ENCODE data around the gene WDR87. TPM values are rescaled to one million over a fixed set of nuclear protein-coding genes. Genes with fewer than 3 reads are reported as not detected.

Gene WDR87
- total and polyA plus RNA-seq, 9 of the 15 experiments (the other 6 are each of a cell fraction or from before 2014, with no cell fraction given): not detected

GRCh38 chr19:37906869-37907734 lies 708 bp upstream of the WDR87 start, which contains the start of gene SIPA1L3 (continued):
- TF ChIP-seq, protein P1, sequence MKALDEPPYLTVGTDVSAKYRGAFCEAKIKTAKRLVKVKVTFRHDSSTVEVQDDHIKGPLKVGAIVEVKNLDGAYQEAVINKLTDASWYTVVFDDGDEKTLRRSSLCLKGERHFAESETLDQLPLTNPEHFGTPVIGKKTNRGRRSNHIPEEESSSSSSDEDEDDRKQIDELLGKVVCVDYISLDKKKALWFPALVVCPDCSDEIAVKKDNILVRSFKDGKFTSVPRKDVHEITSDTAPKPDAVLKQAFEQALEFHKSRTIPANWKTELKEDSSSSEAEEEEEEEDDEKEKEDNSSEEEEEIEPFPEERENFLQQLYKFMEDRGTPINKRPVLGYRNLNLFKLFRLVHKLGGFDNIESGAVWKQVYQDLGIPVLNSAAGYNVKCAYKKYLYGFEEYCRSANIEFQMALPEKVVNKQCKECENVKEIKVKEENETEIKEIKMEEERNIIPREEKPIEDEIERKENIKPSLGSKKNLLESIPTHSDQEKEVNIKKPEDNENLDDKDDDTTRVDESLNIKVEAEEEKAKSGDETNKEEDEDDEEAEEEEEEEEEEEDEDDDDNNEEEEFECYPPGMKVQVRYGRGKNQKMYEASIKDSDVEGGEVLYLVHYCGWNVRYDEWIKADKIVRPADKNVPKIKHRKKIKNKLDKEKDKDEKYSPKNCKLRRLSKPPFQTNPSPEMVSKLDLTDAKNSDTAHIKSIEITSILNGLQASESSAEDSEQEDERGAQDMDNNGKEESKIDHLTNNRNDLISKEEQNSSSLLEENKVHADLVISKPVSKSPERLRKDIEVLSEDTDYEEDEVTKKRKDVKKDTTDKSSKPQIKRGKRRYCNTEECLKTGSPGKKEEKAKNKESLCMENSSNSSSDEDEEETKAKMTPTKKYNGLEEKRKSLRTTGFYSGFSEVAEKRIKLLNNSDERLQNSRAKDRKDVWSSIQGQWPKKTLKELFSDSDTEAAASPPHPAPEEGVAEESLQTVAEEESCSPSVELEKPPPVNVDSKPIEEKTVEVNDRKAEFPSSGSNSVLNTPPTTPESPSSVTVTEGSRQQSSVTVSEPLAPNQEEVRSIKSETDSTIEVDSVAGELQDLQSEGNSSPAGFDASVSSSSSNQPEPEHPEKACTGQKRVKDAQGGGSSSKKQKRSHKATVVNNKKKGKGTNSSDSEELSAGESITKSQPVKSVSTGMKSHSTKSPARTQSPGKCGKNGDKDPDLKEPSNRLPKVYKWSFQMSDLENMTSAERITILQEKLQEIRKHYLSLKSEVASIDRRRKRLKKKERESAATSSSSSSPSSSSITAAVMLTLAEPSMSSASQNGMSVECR (CRISPR knock-in tag; IDR thresholded peaks at IDR 0.05): peak; percentile 65; the same call in 1 of the 2 replicates
- TF ChIP-seq ZNF75A (CRISPR knock-in tag; IDR thresholded peaks at IDR 0.05): no peak
- peak; percentile 53; the same call in 1 of the 2 replicates for TF ChIP-seq ZNF589 (CRISPR knock-in tag; IDR thresholded peaks at IDR 0.05; ENCODE audit: low read depth)
- TF ChIP-seq KAT2B (IDR thresholded peaks at IDR 0.05; ENCODE audit: low read depth, low read length): no peak
- TF ChIP-seq GABPB1 (CRISPR knock-in tag; IDR thresholded peaks at IDR 0.05): peak; percentile 86
- TF ChIP-seq ZBTB40 (IDR thresholded peaks at IDR 0.05): 0 out of 2 replicates have a peak, but pooled peaks have one; percentile 54
- no peak for TF ChIP-seq ZBTB40 (CRISPR knock-in tag; IDR thresholded peaks at IDR 0.05)
- no peak for TF ChIP-seq CBX3 (IDR thresholded peaks at IDR 0.05; ENCODE audit: borderline replicate concordance in 1 of 2, low read length in 2 of 2)
- TF ChIP-seq ELF2 (CRISPR knock-in tag; IDR thresholded peaks at IDR 0.05): peak; percentile 76
- peak; percentile 87 for TF ChIP-seq POLR2G (IDR thresholded peaks at IDR 0.05; ENCODE audit: low read depth, low read length)
- peak; percentile 36 to 66; a peak in 2 of 4 replicates for TF ChIP-seq NONO (IDR thresholded peaks at IDR 0.05; ENCODE audit: low read depth in 2 of 2, low read length in 1 of 2)
- no peak for TF ChIP-seq ZNF551 (CRISPR knock-in tag; IDR thresholded peaks at IDR 0.05)
- TF ChIP-seq NFIC (IDR thresholded peaks at IDR 0.05): no peak; the same call in 1 of the 2 replicates
- TF ChIP-seq CREM (IDR thresholded peaks at IDR 0.05; ENCODE audit: low read depth): peak; percentile 81

Data from K562 (cell line).